ENCODE data around the gene MRGPRE. TPM values are rescaled to one million over a fixed set of nuclear protein-coding genes. Genes with fewer than 3 reads are reported as not detected.

Gene MRGPRE
- polyA plus RNA-seq, 1 experiment, result not detected

DNA sequence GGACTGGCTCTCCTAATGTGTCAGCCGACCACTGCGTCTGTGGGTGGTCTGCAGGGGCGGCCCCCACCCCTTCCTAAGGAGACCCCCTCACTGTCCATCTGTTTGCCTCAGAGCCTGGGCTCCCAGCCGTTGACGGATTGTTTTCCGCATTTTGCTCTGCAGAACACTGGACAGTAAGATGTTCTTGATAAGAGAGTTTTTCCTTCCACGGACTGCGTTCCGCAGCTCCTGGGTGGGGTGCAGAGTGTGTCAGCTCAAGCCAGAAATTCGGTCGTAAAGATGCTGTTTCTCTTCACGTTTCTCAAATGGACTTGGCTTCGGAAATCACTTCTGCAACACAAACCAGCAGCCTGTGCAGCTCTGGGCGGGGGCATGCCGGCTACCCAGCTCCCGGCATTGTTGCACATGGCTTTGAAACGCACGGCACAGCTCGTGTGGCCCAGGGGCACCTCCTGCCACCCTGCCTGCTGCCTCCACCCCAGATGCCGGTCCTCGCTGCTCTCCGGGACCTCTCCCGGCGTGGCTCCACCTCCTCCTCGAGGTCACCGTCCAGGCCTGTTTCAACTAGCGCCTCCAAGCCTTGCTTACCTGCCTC, 10.7 kb downstream of the MRGPRE start:
- POLR2A ChIA-PET, result no interaction called here
- DNase-seq (ENCODE audit: low read depth), result no peak
- CTCF ChIA-PET, result interaction anchor here (1.3 to 1.8 kb wide), 2 partner anchors 52 to 111 kb away, joined by 4 read pairs; no protein-coding TSS in a partner anchor
- peaks cover 17% of the 10 kb centered on the region for H3K27me3 ChIP-seq (ENCODE audit: control insufficient read depth, insufficient read depth, low read length)
- TF ChIP-seq, protein P1, sequence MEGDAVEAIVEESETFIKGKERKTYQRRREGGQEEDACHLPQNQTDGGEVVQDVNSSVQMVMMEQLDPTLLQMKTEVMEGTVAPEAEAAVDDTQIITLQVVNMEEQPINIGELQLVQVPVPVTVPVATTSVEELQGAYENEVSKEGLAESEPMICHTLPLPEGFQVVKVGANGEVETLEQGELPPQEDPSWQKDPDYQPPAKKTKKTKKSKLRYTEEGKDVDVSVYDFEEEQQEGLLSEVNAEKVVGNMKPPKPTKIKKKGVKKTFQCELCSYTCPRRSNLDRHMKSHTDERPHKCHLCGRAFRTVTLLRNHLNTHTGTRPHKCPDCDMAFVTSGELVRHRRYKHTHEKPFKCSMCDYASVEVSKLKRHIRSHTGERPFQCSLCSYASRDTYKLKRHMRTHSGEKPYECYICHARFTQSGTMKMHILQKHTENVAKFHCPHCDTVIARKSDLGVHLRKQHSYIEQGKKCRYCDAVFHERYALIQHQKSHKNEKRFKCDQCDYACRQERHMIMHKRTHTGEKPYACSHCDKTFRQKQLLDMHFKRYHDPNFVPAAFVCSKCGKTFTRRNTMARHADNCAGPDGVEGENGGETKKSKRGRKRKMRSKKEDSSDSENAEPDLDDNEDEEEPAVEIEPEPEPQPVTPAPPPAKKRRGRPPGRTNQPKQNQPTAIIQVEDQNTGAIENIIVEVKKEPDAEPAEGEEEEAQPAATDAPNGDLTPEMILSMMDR (IDR thresholded peaks at IDR 0.05; ENCODE audit: insufficient read depth, low read depth, low read length), result no peak
- H3K4me3 ChIP-seq (ENCODE audit: low read depth, low read length), result no peak overlapping the region
- no peaks in the 10 kb centered on the region for H3K36me3 ChIP-seq (ENCODE audit: control insufficient read depth, insufficient read depth, low read length)

DNA sequence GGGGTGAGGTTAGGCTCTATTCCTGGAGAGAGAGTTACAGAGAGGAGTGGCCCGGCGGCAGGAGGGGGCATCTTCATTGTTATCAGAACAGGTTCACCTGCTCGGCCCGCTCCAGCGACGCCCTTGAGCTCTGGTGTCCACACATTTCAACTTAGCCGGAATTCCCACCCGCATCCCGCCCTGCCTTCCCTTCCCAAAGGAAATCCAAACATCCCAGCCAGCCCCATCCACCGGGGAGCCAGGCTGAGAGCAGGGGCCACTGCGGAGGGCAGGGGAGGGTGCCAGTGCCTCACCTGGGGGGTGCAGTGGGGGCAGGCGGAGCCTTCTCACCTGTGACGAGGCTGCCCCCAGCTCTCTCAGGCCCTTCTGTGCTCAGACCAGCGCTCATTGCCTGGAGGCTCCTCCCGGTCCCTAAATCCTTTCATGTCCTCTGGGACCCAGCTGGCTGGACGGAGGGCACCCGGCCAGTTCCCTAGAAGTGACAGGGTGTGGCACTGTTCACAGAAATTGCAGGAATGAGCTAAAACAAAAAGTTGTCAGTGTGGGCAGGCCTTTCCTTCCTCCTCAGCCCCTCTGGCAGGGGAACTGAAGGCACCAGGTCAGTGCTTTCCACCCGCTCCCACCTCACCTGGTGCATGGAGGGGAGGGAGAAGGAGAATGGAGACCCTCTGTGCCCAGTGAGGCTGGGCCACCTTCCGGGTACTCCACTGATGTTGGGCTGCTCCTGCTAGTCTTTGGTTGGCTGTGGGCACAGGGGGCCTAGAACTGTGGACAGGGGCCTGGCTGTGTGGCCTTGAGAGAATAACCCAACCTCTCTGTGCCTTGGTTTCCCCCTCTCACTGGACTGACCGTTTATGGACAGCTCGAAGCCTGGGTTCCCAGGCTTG, 11.5 kb downstream of the MRGPRE start:
- H3K27me3 ChIP-seq (ENCODE audit: control insufficient read depth, insufficient read depth, low read length), result peaks cover 18% of the 10 kb centered on the region
- POLR2A ChIA-PET, result no interaction called here
- TF ChIP-seq, protein P1 (IDR thresholded peaks at IDR 0.05; ENCODE audit: insufficient read depth, low read depth, low read length), result no peak

DNA sequence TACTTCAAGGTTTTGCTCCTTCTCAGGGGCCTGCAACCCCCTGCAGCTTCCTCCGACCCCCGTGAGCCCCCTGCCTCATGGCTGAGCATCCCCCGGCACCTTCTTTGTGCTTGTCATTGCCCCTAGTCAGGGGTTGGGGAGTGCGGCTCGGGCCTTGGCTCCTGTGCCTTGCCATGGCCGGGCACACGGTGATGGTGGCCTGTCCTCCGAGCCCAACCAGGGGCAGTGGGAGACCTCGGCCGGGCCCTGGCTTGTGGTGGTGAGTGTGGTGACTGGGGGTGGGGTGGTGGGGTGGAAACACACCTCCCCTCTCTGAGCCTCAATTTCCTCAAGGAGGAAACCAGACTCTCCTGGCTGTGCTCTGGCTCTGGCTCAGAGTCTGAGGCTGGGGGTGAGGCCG, 12.1 kb downstream of the MRGPRE start:
- POLR2A ChIA-PET, result no interaction called here
- Histone ChIP-seq H3K4me3 (ENCODE audit: low read depth, low read length) (no peak overlapping the region), H3K36me3 (ENCODE audit: control insufficient read depth, insufficient read depth, low read length) (no peaks in the 10 kb centered on the region), H3K27me3 (ENCODE audit: control insufficient read depth, insufficient read depth, low read length) (peaks cover 21% of the 10 kb centered on the region)
- no peak for DNase-seq (ENCODE audit: low read depth)
- TF ChIP-seq, protein P1 (IDR thresholded peaks at IDR 0.05; ENCODE audit: insufficient read depth, low read depth, low read length), result no peak
- CTCF ChIA-PET, result no interaction called here

More for the DNA sequence above, 11.5 kb downstream of the MRGPRE start:
- no peaks in the 10 kb centered on the region for H3K36me3 ChIP-seq (ENCODE audit: control insufficient read depth, insufficient read depth, low read length)
- no peak overlapping the region for H3K4me3 ChIP-seq (ENCODE audit: low read depth, low read length)
- CTCF ChIA-PET, result interaction anchor here (1.3 kb wide), 1 partner anchor 51 kb away, joined by 4 read pairs; no protein-coding TSS in a partner anchor
- DNase-seq (ENCODE audit: low read depth), result no peak

DNA sequence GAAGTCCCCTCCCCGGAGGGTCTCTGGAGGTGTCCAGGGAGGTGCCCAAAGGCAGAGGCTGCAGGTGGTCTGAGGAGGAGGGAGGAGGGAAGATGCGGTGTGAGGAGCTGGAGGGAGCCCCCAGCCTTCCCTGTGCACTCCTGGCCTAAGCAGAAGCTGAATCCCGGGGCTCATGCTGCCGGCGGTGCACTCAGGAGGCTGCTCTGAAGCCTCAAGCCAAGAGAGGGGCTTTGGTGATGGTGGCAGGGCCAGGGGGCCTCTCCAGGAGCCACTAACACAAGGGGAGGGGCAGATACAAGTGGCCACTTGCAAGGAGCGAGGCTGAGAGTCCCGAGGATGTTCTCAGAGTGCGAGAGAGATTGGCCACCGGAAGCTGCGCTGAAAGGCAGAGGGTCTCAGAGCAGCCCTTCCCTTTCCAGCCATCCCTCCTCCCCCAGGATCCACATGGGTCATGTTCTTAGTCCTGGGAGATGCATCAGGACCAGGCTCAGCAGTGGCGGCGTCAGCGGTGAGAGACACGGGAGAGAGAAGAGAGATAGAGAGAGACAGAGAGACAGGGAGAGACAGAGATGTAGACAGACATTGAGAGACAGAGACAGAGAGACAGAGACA, 12.8 kb downstream of the MRGPRE start:
- H3K4me3 ChIP-seq (ENCODE audit: low read depth, low read length), result no peak overlapping the region
- CTCF ChIA-PET, result no interaction called here
- POLR2A ChIA-PET, result no interaction called here
- no peak for DNase-seq (ENCODE audit: low read depth)
- H3K36me3 ChIP-seq (ENCODE audit: control insufficient read depth, insufficient read depth, low read length), result no peaks in the 10 kb centered on the region
- TF ChIP-seq, protein P1 (IDR thresholded peaks at IDR 0.05; ENCODE audit: insufficient read depth, low read depth, low read length), result no peak
- peaks cover 23% of the 10 kb centered on the region for H3K27me3 ChIP-seq (ENCODE audit: control insufficient read depth, insufficient read depth, low read length)
